Measurements from ENCODE around the gene KANK2.

The KANK2 gene

GRCh38 chr19:11197291-11198174 is at the start of gene KANK2:
Gene KANK2 (minus strand): TSS chr19:11197545. CDS start chr19:11194511, 3,034 bp downstream.
- Histone ChIP-seq H3K27me3 (ENCODE audit: control insufficient read depth, insufficient read depth, low read length) (no peaks in the 10 kb centered on the region), H3K4me3 (ENCODE audit: low read depth, low read length) (peak within 1 kb of the TSS; percentile 86), H3K9me3 (ENCODE audit: control insufficient read depth, insufficient read depth, low read length) (no peaks in the 10 kb centered on the region), H3K4me1 (ENCODE audit: control insufficient read depth, insufficient read depth, low read length) (no peaks in the 10 kb centered on the region), H3K9ac (ENCODE audit: low read depth, low read length) (peak within 1 kb of the TSS; percentile 74), H3K36me3 (ENCODE audit: control insufficient read depth, insufficient read depth, low read length) (peaks cover 32% of the 10 kb centered on the region)

GRCh38 chr19:11246941-11247340 is 49.6 kb upstream of the KANK2 start:
- no peak overlapping the region for H3K9ac ChIP-seq (ENCODE audit: low read depth, low read length)
- H3K4me3 ChIP-seq (ENCODE audit: low read depth, low read length) = no peak overlapping the region
- H3K9me3 ChIP-seq (ENCODE audit: control insufficient read depth, insufficient read depth, low read length) = no peaks in the 10 kb centered on the region
- H3K36me3 ChIP-seq (ENCODE audit: control insufficient read depth, insufficient read depth, low read length) = peaks cover 37% of the 10 kb centered on the region
- no peaks in the 10 kb centered on the region for H3K27me3 ChIP-seq (ENCODE audit: control insufficient read depth, insufficient read depth, low read length)
- peaks cover 2% of the 10 kb centered on the region for H3K4me1 ChIP-seq (ENCODE audit: control insufficient read depth, insufficient read depth, low read length)

- Histone ChIP-seq H3K4me3 (ENCODE audit: low read depth, low read length) (no peak overlapping the region), H3K9ac (ENCODE audit: low read depth, low read length) (no peak overlapping the region), H3K4me1 (ENCODE audit: control insufficient read depth, insufficient read depth, low read length) (peaks cover 2% of the 10 kb centered on the region), H3K36me3 (ENCODE audit: control insufficient read depth, insufficient read depth, low read length) (peaks cover 33% of the 10 kb centered on the region), H3K9me3 (ENCODE audit: control insufficient read depth, insufficient read depth, low read length) (no peaks in the 10 kb centered on the region), H3K27me3 (ENCODE audit: control insufficient read depth, insufficient read depth, low read length) (no peaks in the 10 kb centered on the region)
Observed at GRCh38 chr19:11244846-11245589, 47.7 kb upstream of the KANK2 start.

GRCh38 chr19:11243798-11244169 is 46.4 kb upstream of the KANK2 start:
- peaks cover 2% of the 10 kb centered on the region for H3K4me1 ChIP-seq (ENCODE audit: control insufficient read depth, insufficient read depth, low read length)
- H3K4me3 ChIP-seq (ENCODE audit: low read depth, low read length) = no peak overlapping the region
- H3K36me3 ChIP-seq (ENCODE audit: control insufficient read depth, insufficient read depth, low read length) = peaks cover 34% of the 10 kb centered on the region
- H3K9me3 ChIP-seq (ENCODE audit: control insufficient read depth, insufficient read depth, low read length) = no peaks in the 10 kb centered on the region
- H3K9ac ChIP-seq (ENCODE audit: low read depth, low read length) = no peak overlapping the region
- H3K27me3 ChIP-seq (ENCODE audit: control insufficient read depth, insufficient read depth, low read length) = no peaks in the 10 kb centered on the region

- H3K9me3 ChIP-seq (ENCODE audit: control insufficient read depth, insufficient read depth, low read length) = no peaks in the 10 kb centered on the region
- peaks cover 38% of the 10 kb centered on the region for H3K36me3 ChIP-seq (ENCODE audit: control insufficient read depth, insufficient read depth, low read length)
- no peak overlapping the region for H3K9ac ChIP-seq (ENCODE audit: low read depth, low read length)
- peaks cover 2% of the 10 kb centered on the region for H3K4me1 ChIP-seq (ENCODE audit: control insufficient read depth, insufficient read depth, low read length)
- H3K4me3 ChIP-seq (ENCODE audit: low read depth, low read length) = no peak overlapping the region
- H3K27me3 ChIP-seq (ENCODE audit: control insufficient read depth, insufficient read depth, low read length) = no peaks in the 10 kb centered on the region
Observed at GRCh38 chr19:11242864-11243797, 45.8 kb upstream of the KANK2 start.

- Histone ChIP-seq H3K27me3 (ENCODE audit: control insufficient read depth, insufficient read depth, low read length) (no peaks in the 10 kb centered on the region), H3K9ac (ENCODE audit: low read depth, low read length) (no peak overlapping the region), H3K4me3 (ENCODE audit: low read depth, low read length) (no peak overlapping the region), H3K9me3 (ENCODE audit: control insufficient read depth, insufficient read depth, low read length) (no peaks in the 10 kb centered on the region), H3K36me3 (ENCODE audit: control insufficient read depth, insufficient read depth, low read length) (peaks cover 32% of the 10 kb centered on the region), H3K4me1 (ENCODE audit: control insufficient read depth, insufficient read depth, low read length) (peaks cover 2% of the 10 kb centered on the region)
Observed at GRCh38 chr19:11242025-11242424, 44.7 kb upstream of the KANK2 start.

- peaks cover 2% of the 10 kb centered on the region for H3K4me1 ChIP-seq (ENCODE audit: control insufficient read depth, insufficient read depth, low read length)
- H3K9ac ChIP-seq (ENCODE audit: low read depth, low read length) = no peak overlapping the region
- peaks cover 30% of the 10 kb centered on the region for H3K36me3 ChIP-seq (ENCODE audit: control insufficient read depth, insufficient read depth, low read length)
- no peaks in the 10 kb centered on the region for H3K9me3 ChIP-seq (ENCODE audit: control insufficient read depth, insufficient read depth, low read length)
- H3K4me3 ChIP-seq (ENCODE audit: low read depth, low read length) = no peak overlapping the region
- no peaks in the 10 kb centered on the region for H3K27me3 ChIP-seq (ENCODE audit: control insufficient read depth, insufficient read depth, low read length)
Observed at GRCh38 chr19:11240008-11240444, 42.7 kb upstream of the KANK2 start.

GRCh38 chr19:11239377-11240000 is 42.1 kb upstream of the KANK2 start, which contains the start of gene ANGPTL8:
Gene ANGPTL8 (plus strand): TSS chr19:11239619. CDS start chr19:11239638, 19 bp downstream.
- H3K9ac ChIP-seq (ENCODE audit: low read depth, low read length) = no peak within 1 kb of the TSS
- no peaks in the 10 kb centered on the region for H3K9me3 ChIP-seq (ENCODE audit: control insufficient read depth, insufficient read depth, low read length)
- peaks cover 2% of the 10 kb centered on the region for H3K4me1 ChIP-seq (ENCODE audit: control insufficient read depth, insufficient read depth, low read length)
- no peak within 1 kb of the TSS for H3K4me3 ChIP-seq (ENCODE audit: low read depth, low read length)
- peaks cover 30% of the 10 kb centered on the region for H3K36me3 ChIP-seq (ENCODE audit: control insufficient read depth, insufficient read depth, low read length)
- H3K27me3 ChIP-seq (ENCODE audit: control insufficient read depth, insufficient read depth, low read length) = no peaks in the 10 kb centered on the region

- no peak overlapping the region for H3K4me3 ChIP-seq (ENCODE audit: low read depth, low read length)
- H3K4me1 ChIP-seq (ENCODE audit: control insufficient read depth, insufficient read depth, low read length) = peaks cover 2% of the 10 kb centered on the region
- H3K9ac ChIP-seq (ENCODE audit: low read depth, low read length) = no peak overlapping the region
- peaks cover 30% of the 10 kb centered on the region for H3K36me3 ChIP-seq (ENCODE audit: control insufficient read depth, insufficient read depth, low read length)
- H3K9me3 ChIP-seq (ENCODE audit: control insufficient read depth, insufficient read depth, low read length) = no peaks in the 10 kb centered on the region
- no peaks in the 10 kb centered on the region for H3K27me3 ChIP-seq (ENCODE audit: control insufficient read depth, insufficient read depth, low read length)
Observed at GRCh38 chr19:11238781-11239376, 41.5 kb upstream of the KANK2 start.

- Histone ChIP-seq H3K9me3 (ENCODE audit: control insufficient read depth, insufficient read depth, low read length) (no peaks in the 10 kb centered on the region), H3K4me3 (ENCODE audit: low read depth, low read length) (no peak overlapping the region), H3K9ac (ENCODE audit: low read depth, low read length) (no peak overlapping the region), H3K4me1 (ENCODE audit: control insufficient read depth, insufficient read depth, low read length) (peaks cover under 1% of the 10 kb centered on the region), H3K27me3 (ENCODE audit: control insufficient read depth, insufficient read depth, low read length) (no peaks in the 10 kb centered on the region), H3K36me3 (ENCODE audit: control insufficient read depth, insufficient read depth, low read length) (peaks cover 33% of the 10 kb centered on the region)
Observed at GRCh38 chr19:11238041-11238440, 40.7 kb upstream of the KANK2 start.

Data from iPS-15b (cell line).